ENCODE measurements around the gene MPST.
A peak's percentile ranks its signal among the peaks of the same experiment; 100 is the strongest.

The MPST gene

GRCh38 chr22:37010174-37010573 lies 9.4 kb upstream of the MPST start:
- DNase-seq (ENCODE audit: low spot score): no peak
- POLR2A ChIA-PET (ENCODE audit: low non-redundant PET): no interaction called here
- no peak for TF ChIP-seq CTCF (conservative IDR thresholded peaks at IDR 0.05; ENCODE audit: low read depth)
- no peak overlapping the region for H3K27ac ChIP-seq
- CTCF ChIA-PET: interaction anchor here (0.6 kb wide), 1 partner anchor 353 kb away, joined by 3 read pairs; no protein-coding TSS in a partner anchor

DNA sequence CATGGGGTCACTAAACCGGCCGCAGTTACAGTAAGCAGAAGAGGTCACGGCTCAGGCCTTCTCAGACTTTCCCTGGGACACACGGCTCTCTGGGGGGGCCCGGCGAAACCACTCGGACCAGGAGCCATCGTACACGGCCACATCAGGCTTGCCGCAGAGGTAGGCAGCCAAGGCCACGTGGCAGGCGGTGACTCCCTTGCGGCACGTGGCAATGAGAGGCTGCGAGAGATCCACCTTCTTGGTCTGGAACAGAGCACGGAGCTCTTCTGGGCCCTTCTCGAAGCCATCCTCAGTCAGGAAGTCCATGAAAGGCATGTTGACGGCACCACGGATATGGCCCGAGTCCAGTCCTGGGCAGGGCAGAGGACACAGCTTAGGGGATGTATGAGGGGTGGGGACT lies 8.6 kb upstream of the MPST start:
- DNase-seq (ENCODE audit: low spot score): no peak
- POLR2A ChIA-PET (ENCODE audit: low non-redundant PET): no interaction called here
- CTCF ChIA-PET: no interaction called here
- no peak overlapping the region for H3K27ac ChIP-seq
- TF ChIP-seq CTCF (conservative IDR thresholded peaks at IDR 0.05; ENCODE audit: low read depth): no peak

DNA sequence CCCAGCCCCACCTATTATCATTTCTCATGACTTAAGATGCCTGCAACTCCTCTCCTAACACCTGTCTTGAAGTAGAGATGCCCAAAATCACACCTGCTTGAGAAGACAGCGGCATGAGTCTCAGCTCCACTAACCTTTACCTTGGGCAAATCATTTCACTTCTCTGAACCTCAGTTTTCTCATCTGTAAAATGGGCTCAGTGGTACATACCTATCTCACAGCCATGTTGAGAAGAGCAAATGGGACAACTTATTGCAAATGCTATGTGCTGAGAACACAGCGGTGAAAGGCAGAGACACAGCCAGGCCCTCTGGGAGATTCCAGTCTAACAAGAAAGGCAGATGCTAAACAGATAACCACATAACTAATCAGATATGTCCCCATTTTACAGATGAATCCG lies 8.1 kb upstream of the MPST start:
- ChIA-PET CTCF (no interaction called here), POLR2A (ENCODE audit: low non-redundant PET) (no interaction called here)
- H3K27ac ChIP-seq: no peak overlapping the region
- no peak for DNase-seq (ENCODE audit: low spot score)
- TF ChIP-seq CTCF (conservative IDR thresholded peaks at IDR 0.05; ENCODE audit: low read depth): no peak

DNA sequence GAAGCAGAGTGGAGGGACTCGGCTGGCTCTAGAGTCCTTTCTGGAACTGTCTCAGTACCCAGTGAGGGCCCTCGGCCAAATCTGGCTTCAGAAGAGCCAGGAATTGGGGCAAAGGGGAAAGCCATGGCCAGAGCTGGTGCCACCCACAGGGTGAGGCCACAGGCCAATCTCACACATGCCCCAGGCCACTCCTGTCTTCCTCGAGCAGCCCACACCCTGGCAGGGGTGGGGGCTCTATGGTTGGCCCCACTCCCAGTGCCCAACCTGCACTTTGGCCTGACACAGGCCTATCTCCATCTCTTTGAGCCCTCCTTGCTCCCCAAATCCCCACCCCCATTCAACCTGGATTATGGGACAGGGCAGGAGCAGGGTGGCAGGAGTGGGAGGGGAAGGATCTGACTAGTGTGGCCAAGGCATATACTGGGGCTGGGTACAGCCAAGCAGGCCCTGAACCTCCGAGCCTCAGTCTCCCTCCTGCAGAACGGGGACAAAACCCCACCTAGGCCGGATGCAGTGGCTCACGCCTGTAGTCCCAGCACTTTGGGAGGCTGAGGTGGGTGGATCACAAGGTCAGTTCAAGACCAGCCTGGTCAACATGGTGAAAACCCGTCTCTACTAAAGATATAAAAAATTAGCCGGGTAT lies 7.2 kb upstream of the MPST start:
- DNase-seq (ENCODE audit: low spot score): no peak
- CTCF ChIA-PET: no interaction called here
- H3K27ac ChIP-seq: peak overlapping the region; percentile 34
- POLR2A ChIA-PET (ENCODE audit: low non-redundant PET): no interaction called here
- no peak for TF ChIP-seq CTCF (conservative IDR thresholded peaks at IDR 0.05; ENCODE audit: low read depth)

DNA sequence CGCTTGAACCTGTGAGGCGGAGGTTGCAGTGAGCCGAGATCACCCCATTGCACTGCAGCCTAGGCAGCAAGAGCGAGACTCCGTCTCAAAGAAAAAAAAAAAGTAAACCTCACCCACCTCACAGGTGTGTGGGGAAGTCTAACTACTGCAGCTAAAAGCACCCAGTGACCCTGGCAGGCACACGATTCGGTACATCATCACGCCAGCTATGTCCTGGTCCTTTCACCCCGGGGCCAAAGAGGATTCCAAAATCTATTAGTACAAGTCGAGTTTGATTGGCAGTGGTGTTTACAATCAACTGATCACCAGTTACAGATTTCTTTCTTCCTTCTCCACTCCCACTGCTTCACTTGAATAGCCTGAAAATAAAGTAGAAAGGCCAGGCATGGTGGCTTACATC lies 6.6 kb upstream of the MPST start:
- H3K27ac ChIP-seq: peak overlapping the region; percentile 34
- CTCF ChIA-PET: no interaction called here
- no peak for TF ChIP-seq CTCF (conservative IDR thresholded peaks at IDR 0.05; ENCODE audit: low read depth)
- no peak for DNase-seq (ENCODE audit: low spot score)
- POLR2A ChIA-PET (ENCODE audit: low non-redundant PET): no interaction called here

GRCh38 chr22:37014415-37014806 lies 5.1 kb upstream of the MPST start:
- H3K27ac ChIP-seq: peak overlapping the region; percentile 28
- CTCF ChIA-PET: no interaction called here
- no peak for DNase-seq (ENCODE audit: low spot score)
- POLR2A ChIA-PET (ENCODE audit: low non-redundant PET): no interaction called here
- TF ChIP-seq CTCF (conservative IDR thresholded peaks at IDR 0.05; ENCODE audit: low read depth): no peak
